ENCODE results near the gene SPEN.

- TF ChIP-seq CTCF (conservative IDR thresholded peaks at IDR 0.05; ENCODE audit: low read depth, low read length) (no peak), EZH2 (IDR thresholded peaks at IDR 0.05; ENCODE audit: borderline replicate concordance, low read depth, low read length, poor library complexity, severe bottlenecking) (no peak)
These were observed 3.5 kb upstream of the SPEN start for GRCh38 chr1:15843826-15844572.
